Right lobe of liver (tissue), 6 donors: Measurements from ENCODE around the gene PGAP3. TPM values are rescaled to one million over a fixed set of nuclear protein-coding genes. Genes with fewer than 3 reads are reported as not detected.

Source experiments
- ATAC-seq, 4 donors: fragments of 200-7000 bp; cut with Tn5 transposase; one replicate each; pipeline ENCODE4 v1.9.1; 2020; ENCODE audit warnings: mild to moderate bottlenecking in 4 of 4, moderate library complexity in 4 of 4
- DNase-seq, 3 donors: peaks; one replicate each; pipeline ENCODE4 v3.0.0-alpha.2; 2020
- H3K27ac ChIP-seq, 3 donors: fragments of 200-600 bp; one replicate each; pipeline ENCODE4 v1.8.0; 2022
- H3K27me3 ChIP-seq, 2 donors: fragments of 200-600 bp; one replicate each; pipeline ENCODE4 v1.8.0; 2022
- H3K36me3 ChIP-seq, 4 donors: fragments of 200-600 bp; sonication (generic) in 1 of 4; one replicate each; pipeline versions ENCODE4 v1.5.1 to v1.8.0; 2017 to 2022; ENCODE audit warnings: control low read depth in 1 of 4
- H3K4me1 ChIP-seq, 4 donors: fragments of 200-600 bp; sonication (generic) in 1 of 4; one replicate each; pipeline versions ENCODE4 v1.5.1 to v1.8.0; 2017 to 2022; ENCODE audit warnings: control low read depth in 1 of 4
- H3K4me3 ChIP-seq, 3 donors: fragments of 200-600 bp; one replicate each; pipeline ENCODE4 v1.8.0; 2022
- H3K9me3 ChIP-seq, 4 donors: fragments of 200-600 bp; sonication (generic) in 1 of 4; one replicate each; pipeline versions ENCODE4 v1.5.1 to v1.8.0; 2017 to 2022; ENCODE audit warnings: control low read depth in 1 of 4
- POLR2A ChIP-seq: fragments of 450-650 bp; IDR thresholded peaks from one replicate; pipeline ENCODE4 v1.6.1; 2017; ENCODE audit warnings: antibody characterized with exemption, mild to moderate bottlenecking
- WGBS: methylation state at CpG from one replicate; pipeline ENCODE4 v1.1.6; 2018; ENCODE audit warnings: low coverage, low lambda C conversion rate; ENCODE audit not compliant: insufficient coverage; ENCODE audit errors: missing lambda C conversion rate; 5-methylcytosine and 5-hydroxymethylcytosine counted together
- intact Hi-C, 2 donors: fragments of 100-400 bp; cut with DNase I; formaldehyde crosslinking; loops; one replicate each; pipeline versions ENCODE4 v1.11.2 to v1.14.1; 2022
- total RNA-seq, 6 experiments: library from RNA; depleted of rRNA in 2 of 6; stranded (reverse); fragments of >200 nt in 2 of 6; fragmentation: NEBNext Ultra II Directional in 3 of 6; extraction: Animal tissue kit (Norgen Biotek cat#: 25700) in 3 of 6; gene quantifications; one replicate each; pipeline versions ENCODE4 v1.1.0 to v1.2.4, GENCODE V29; 2016 to 2023
- TF ChIP-seq, protein P1 (sequence below), 4 donors: fragments of 200-600 bp in 3 of 4; fragments of 450-650 bp in 1 of 4; IDR thresholded peaks; one replicate each; pipeline versions ENCODE4 v1.5.1 to v1.8.0; 2016 to 2022; ENCODE audit warnings: antibody characterized with exemption in 4 of 4, mild to moderate bottlenecking in 2 of 4
- donor health status: DM: no; HTN: yes; CAD: no.
- donor health status: DM: no; HTN: no; CAD: no.
- donor health status: DM: no; HTN: no; CAD: no.
- donor health status: DM: no; HTN: yes; CAD: no.
- donor health status: DM: no; HTN: yes; CAD: no.

PGAP3 gene
- total RNA-seq, 6 experiments from 2014 or later: 9.7 to 25.7 (median 18.3) TPM

- 45% methylated on average over 2 of the region's 7 CpGs for WGBS
- DNase-seq: no peak
Measured at GRCh38 chr17:39706921-39707337, 19.1 kb upstream of the PGAP3 start.

GRCh38 chr17:39706383-39706782, 18.5 kb upstream of the PGAP3 start:
- H3K27me3 ChIP-seq: no peaks in the 10 kb centered on the region
- no peak for TF ChIP-seq POLR2A
- TF ChIP-seq, protein P1, sequence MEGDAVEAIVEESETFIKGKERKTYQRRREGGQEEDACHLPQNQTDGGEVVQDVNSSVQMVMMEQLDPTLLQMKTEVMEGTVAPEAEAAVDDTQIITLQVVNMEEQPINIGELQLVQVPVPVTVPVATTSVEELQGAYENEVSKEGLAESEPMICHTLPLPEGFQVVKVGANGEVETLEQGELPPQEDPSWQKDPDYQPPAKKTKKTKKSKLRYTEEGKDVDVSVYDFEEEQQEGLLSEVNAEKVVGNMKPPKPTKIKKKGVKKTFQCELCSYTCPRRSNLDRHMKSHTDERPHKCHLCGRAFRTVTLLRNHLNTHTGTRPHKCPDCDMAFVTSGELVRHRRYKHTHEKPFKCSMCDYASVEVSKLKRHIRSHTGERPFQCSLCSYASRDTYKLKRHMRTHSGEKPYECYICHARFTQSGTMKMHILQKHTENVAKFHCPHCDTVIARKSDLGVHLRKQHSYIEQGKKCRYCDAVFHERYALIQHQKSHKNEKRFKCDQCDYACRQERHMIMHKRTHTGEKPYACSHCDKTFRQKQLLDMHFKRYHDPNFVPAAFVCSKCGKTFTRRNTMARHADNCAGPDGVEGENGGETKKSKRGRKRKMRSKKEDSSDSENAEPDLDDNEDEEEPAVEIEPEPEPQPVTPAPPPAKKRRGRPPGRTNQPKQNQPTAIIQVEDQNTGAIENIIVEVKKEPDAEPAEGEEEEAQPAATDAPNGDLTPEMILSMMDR (IDR thresholded peaks at IDR 0.05): no peak
- peaks cover 0 to 57% (median 26%) of the 10 kb centered on the region in 4 donors for H3K4me1 ChIP-seq
- ATAC-seq (no peak), DNase-seq (no peak)
- peaks cover 0 to 6% (median 0%) of the 10 kb centered on the region in 4 donors for H3K36me3 ChIP-seq
- peak overlapping the region; percentile 74 to 95 (median 88) for H3K27ac ChIP-seq
- no peaks in the 10 kb centered on the region for H3K9me3 ChIP-seq
- intact Hi-C loops: no loop called here
- no peak overlapping the region for H3K4me3 ChIP-seq
- WGBS: no CpG with 5 or more reads among the region's 8 CpGs

More at GRCh38 chr17:39706921-39707337, 19.1 kb upstream of the PGAP3 start:
- Histone ChIP-seq H3K4me3 (no peak overlapping the region), H3K4me1 (peaks cover 0 to 51% (median 23%) of the 10 kb centered on the region in 4 donors), H3K36me3 (peaks cover 0 to 6% (median 0%) of the 10 kb centered on the region in 4 donors), H3K27me3 (no peaks in the 10 kb centered on the region), H3K9me3 (no peaks in the 10 kb centered on the region), H3K27ac (peak overlapping the region in 1 of 3 donors; percentile 95)
- TF ChIP-seq, protein P1 (IDR thresholded peaks at IDR 0.05): no peak
- TF ChIP-seq POLR2A: no peak
- intact Hi-C loops: no loop called here
- ATAC-seq: no peak

GRCh38 chr17:39705786-39706348, 18.0 kb upstream of the PGAP3 start:
- no peaks in the 10 kb centered on the region for H3K27me3 ChIP-seq
- H3K9me3 ChIP-seq: no peaks in the 10 kb centered on the region
- 17% methylated on average over 6 of the region's 12 CpGs for WGBS
- ATAC-seq (peak; percentile 62 to 73 (median 70)), DNase-seq (peak; percentile 81 to 95 (median 94))
- H3K27ac ChIP-seq: peak overlapping the region; percentile 74 to 95 (median 88)
- peaks cover 0 to 6% (median 0%) of the 10 kb centered on the region in 4 donors for H3K36me3 ChIP-seq
- intact Hi-C loops: no loop called here
- H3K4me3 ChIP-seq: no peak overlapping the region
- no peak for TF ChIP-seq POLR2A
- TF ChIP-seq, protein P1 (IDR thresholded peaks at IDR 0.05): no peak
- H3K4me1 ChIP-seq: peaks cover 0 to 62% (median 29%) of the 10 kb centered on the region in 4 donors

DNA sequence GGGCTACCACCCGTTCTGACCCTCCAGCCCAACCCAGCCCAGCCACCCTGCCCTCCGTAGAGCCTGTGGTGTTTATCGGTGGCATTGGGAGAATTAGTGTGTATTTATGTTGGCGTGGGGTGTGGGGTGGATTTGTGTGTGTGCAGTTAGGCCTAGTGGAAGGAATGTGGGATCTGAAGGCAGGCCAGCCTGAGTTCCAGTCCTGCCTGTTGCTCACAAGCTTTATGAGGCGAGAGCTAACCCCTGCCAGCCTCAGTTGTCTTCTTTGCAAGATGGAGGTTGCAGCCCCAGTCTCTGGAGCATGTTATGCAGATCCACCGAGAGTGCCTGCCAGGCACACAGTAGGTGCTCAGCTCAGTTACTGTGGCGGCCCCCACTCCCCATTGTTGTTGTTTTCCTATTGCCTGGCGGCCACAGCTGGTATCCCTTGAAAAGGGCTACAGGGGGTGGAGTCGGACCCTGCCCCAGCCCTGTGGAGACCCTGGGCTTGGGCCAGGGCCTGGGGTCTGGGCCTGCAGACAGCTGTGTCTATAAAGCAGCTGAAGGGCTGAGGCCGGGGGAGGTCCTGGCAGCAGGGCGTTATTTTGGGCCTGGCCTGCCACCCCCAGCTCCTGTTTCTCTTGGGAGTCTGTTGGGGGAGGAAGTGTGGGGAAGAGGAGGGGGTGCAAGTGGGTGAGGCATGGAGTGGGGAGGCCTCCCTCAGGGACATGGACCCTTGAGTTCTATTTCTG, 17.1 kb upstream of the PGAP3 start:
- WGBS: 72% methylated on average over 5 of the region's 11 CpGs
- H3K27me3 ChIP-seq: no peaks in the 10 kb centered on the region
- peaks cover 0 to 62% (median 29%) of the 10 kb centered on the region in 4 donors for H3K4me1 ChIP-seq
- DNase-seq: no peak
- H3K9me3 ChIP-seq: no peaks in the 10 kb centered on the region
- H3K27ac ChIP-seq: peak overlapping the region; percentile 74 to 95 (median 88)
- TF ChIP-seq, protein P1 (IDR thresholded peaks at IDR 0.05): peak in 1 of 4 donors; percentile 32
- TF ChIP-seq POLR2A: no peak
- intact Hi-C loops: no loop called here
- no peak overlapping the region for H3K4me3 ChIP-seq
- no peak for ATAC-seq
- peaks cover 0 to 6% (median 0%) of the 10 kb centered on the region in 4 donors for H3K36me3 ChIP-seq
